Pancreas (tissue), 10 donors: Measurements from ENCODE around the gene CDC42SE2. TPM values are rescaled to one million over a fixed set of nuclear protein-coding genes. Genes with fewer than 3 reads are reported as not detected.

Source experiments
- ATAC-seq, 4 donors: fragments of 200-7000 bp; cut with Tn5 transposase; one replicate each; pipeline versions ENCODE4 v1.8.0 to v1.9.1; 2020; ENCODE audit warnings: mild to moderate bottlenecking in 4 of 4, moderate library complexity in 4 of 4
- DNase-seq, 6 donors: peaks; one replicate each; pipeline ENCODE4 v3.0.0-alpha.2; 2020
- FAIRE-seq: peaks from 2 replicates; lab custom pipeline; 2012; peaks lifted over from hg19 to GRCh38; lab: Jason Lieb, UNC
- H3K27ac ChIP-seq, 4 donors: fragments of 200-600 bp; sonication (generic); 1 replicate in 3 of 4; 2 replicates in 1 of 4; pipeline versions ENCODE4 v1.5.0 to v1.8.0; 2020
- H3K27me3 ChIP-seq, 4 donors: fragments of 200-600 bp; one replicate each; pipeline ENCODE4 v1.8.0; 2021
- H3K36me3 ChIP-seq, 3 donors: fragments of 200-600 bp; sonication (generic) in 1 of 3; one replicate each; pipeline versions ENCODE4 v1.5.0 to v1.8.0; 2020 to 2021
- H3K4me1 ChIP-seq, 3 donors: fragments of 200-600 bp; one replicate each; pipeline ENCODE4 v1.8.0; 2021
- H3K4me3 ChIP-seq, 4 donors: fragments of 200-600 bp; sonication (generic) in 2 of 4; one replicate each; pipeline versions ENCODE4 v1.5.0 to v1.8.0; 2020 to 2021
- H3K9me3 ChIP-seq, 4 donors: fragments of 200-600 bp; one replicate each; pipeline ENCODE4 v1.8.0; 2021
- CTCF ChIP-seq, 4 donors: fragments of 200-600 bp; sonication (generic) in 3 of 4; IDR thresholded peaks; one replicate each; pipeline versions ENCODE4 v1.5.0 to v1.8.0; 2021; ENCODE audit warnings: antibody characterized with exemption in 4 of 4
- WGBS, 2 donors: extraction: QIAGEN DNeasy Blood & Tissue Kit; methylation state at CpG; one replicate each; pipeline ENCODE4 v1.1.7; 2013; 5-methylcytosine and 5-hydroxymethylcytosine counted together
- intact Hi-C, 3 donors: fragments of 100-400 bp; cut with DNase I; formaldehyde crosslinking; loops; one replicate each; pipeline versions ENCODE4 v1.11.1 to v1.14.2; 2022
- polyA plus RNA-seq, 2 donors: library from polyadenylated mRNA; stranded (reverse); fragments of 200-250 nt; gene quantifications; one replicate each; pipeline ENCODE4 v1.2.3, GENCODE V29; 2013
- total RNA-seq, 6 donors: library from RNA; stranded (reverse); fragmentation: NEBNext Ultra II Directional in 4 of 6; extraction: Animal tissue kit (Norgen Biotek cat#: 25700) in 4 of 6; gene quantifications; one replicate each; pipeline versions ENCODE4 v1.2.1 to v1.2.4, GENCODE V29; 2021 to 2023
- donor health status: healthy with polysubstance abuse.
- donor health status: DM: no; HTN: no; CAD: no; lungs with moderate emphysema.
- donor health status: DM: no; HTN: no; CAD: no.
- donor health status: control.
- donor health status: control.
- donor health status: Bipolar disorder and iron deficiency.
- donor health status: DM: yes; HTN: yes; CAD: no.
- donor health status: DM: no; HTN: no; CAD: no.
- donor health status: DM: no; HTN: no; CAD: no.
- donor health status: DM: yes; HTN: yes; CAD: no.

The CDC42SE2 gene
- total and polyA plus RNA-seq, 8 donors = 10.7 to 30.5 (median 20.3) TPM

GRCh38 chr5:131289738-131290137 is 25.9 kb downstream of the CDC42SE2 start:
- TF ChIP-seq CTCF (IDR thresholded peaks at IDR 0.05) = no peak
- ATAC-seq (no peak), DNase-seq (no peak), FAIRE-seq (no peak)
- WGBS, 2 donors = 80% methylated on average over 3 of the region's 3 CpGs
- H3K36me3 ChIP-seq = no peaks in the 10 kb centered on the region
- H3K27ac ChIP-seq = no peak overlapping the region
- no peaks in the 10 kb centered on the region for H3K9me3 ChIP-seq
- no peaks in the 10 kb centered on the region for H3K27me3 ChIP-seq
- intact Hi-C loops = no loop called here
- H3K4me1 ChIP-seq = no peaks in the 10 kb centered on the region
- H3K4me3 ChIP-seq = no peak overlapping the region

GRCh38 chr5:131296213-131296672 is 32.4 kb downstream of the CDC42SE2 start:
- no peaks in the 10 kb centered on the region for H3K27me3 ChIP-seq
- DNase-seq (no peak), ATAC-seq (no peak), FAIRE-seq (no peak)
- H3K9me3 ChIP-seq = no peaks in the 10 kb centered on the region
- H3K4me1 ChIP-seq = no peaks in the 10 kb centered on the region
- intact Hi-C loops = no loop called here
- no peaks in the 10 kb centered on the region for H3K36me3 ChIP-seq
- no peak overlapping the region for H3K27ac ChIP-seq
- no peak overlapping the region for H3K4me3 ChIP-seq
- no peak for TF ChIP-seq CTCF (IDR thresholded peaks at IDR 0.05)
- WGBS, 2 donors = 80 to 85% methylated on average over 2 of the region's 2 CpGs

- ATAC-seq = no peak
- no peak for TF ChIP-seq CTCF (IDR thresholded peaks at IDR 0.05)
- Histone ChIP-seq H3K9me3 (no peaks in the 10 kb centered on the region), H3K27me3 (no peaks in the 10 kb centered on the region), H3K27ac (no peak overlapping the region), H3K36me3 (no peaks in the 10 kb centered on the region), H3K4me1 (no peaks in the 10 kb centered on the region), H3K4me3 (no peak overlapping the region)
- WGBS, 2 donors = 93 to 94% methylated on average over 5 of the region's 5 CpGs
- intact Hi-C loops = no loop called here
- no peak for DNase-seq
- FAIRE-seq = no peak
These were observed 34.0 kb downstream of the CDC42SE2 start for GRCh38 chr5:131297886-131298285.

- FAIRE-seq (no peak), DNase-seq (no peak), ATAC-seq (no peak)
- Histone ChIP-seq H3K36me3 (no peaks in the 10 kb centered on the region), H3K4me1 (peaks cover 2 to 4% (median 3%) of the 10 kb centered on the region in 3 donors), H3K9me3 (no peaks in the 10 kb centered on the region), H3K27me3 (no peaks in the 10 kb centered on the region), H3K27ac (no peak overlapping the region), H3K4me3 (no peak overlapping the region)
- 95 to 96% methylated on average over 3 of the region's 3 CpGs for WGBS, 2 donors
- intact Hi-C loops = no loop called here
- TF ChIP-seq CTCF (IDR thresholded peaks at IDR 0.05) = no peak
These were observed 35.6 kb downstream of the CDC42SE2 start for GRCh38 chr5:131299465-131299864.

GRCh38 chr5:131302506-131302905 is 38.7 kb downstream of the CDC42SE2 start:
- H3K4me1 ChIP-seq = peaks cover 5 to 9% (median 8%) of the 10 kb centered on the region in 3 donors
- no peaks in the 10 kb centered on the region for H3K27me3 ChIP-seq
- no peak overlapping the region for H3K4me3 ChIP-seq
- H3K9me3 ChIP-seq = no peaks in the 10 kb centered on the region
- intact Hi-C loops = no loop called here
- FAIRE-seq = no peak
- WGBS, 2 donors = 65 to 74% methylated on average over 6 of the region's 6 CpGs
- no peaks in the 10 kb centered on the region for H3K36me3 ChIP-seq
- no peak overlapping the region for H3K27ac ChIP-seq
- DNase-seq = no peak
- ATAC-seq = no peak
- TF ChIP-seq CTCF (IDR thresholded peaks at IDR 0.05) = no peak
